IPS DF 19.7 (cell line): ENCODE results near the gene CCR5AS.
"Not testable (repeated sequence)": the region's sequence is repeated elsewhere in the genome, so short reads cannot be mapped to it uniquely, and the experiment has no call there.

Experiments used
- DNase-seq: peaks from one replicate; pipeline ENCODE4 v3.0.0-alpha.2; 2013; ENCODE audit warnings: low read depth, low spot score

The CCR5AS gene

GRCh38 chr3:46406788-46407611 is at the start of gene CCR5AS, which contains the start of gene CCRL2:
Gene CCR5AS, minus strand, starts transcription at chr3:46407066.
Gene CCRL2, plus strand, starts transcription at chr3:46407259. Its CDS starts 821 bp downstream, at chr3:46408080.
- no peak for DNase-seq

GRCh38 chr3:46456118-46456517 is 49.3 kb upstream of the CCR5AS start:
- no peak for DNase-seq

GRCh38 chr3:46455231-46456115 is 48.6 kb upstream of the CCR5AS start:
- no peak for DNase-seq

- no peak for DNase-seq
Observed at GRCh38 chr3:46454606-46455005, 47.7 kb upstream of the CCR5AS start.

- DNase-seq = no peak
Observed at GRCh38 chr3:46454209-46454595, 47.3 kb upstream of the CCR5AS start.

GRCh38 chr3:46453526-46454208 is 46.8 kb upstream of the CCR5AS start:
- no peak for DNase-seq

GRCh38 chr3:46449755-46450552 is 43.1 kb upstream of the CCR5AS start:
- DNase-seq = no peak

GRCh38 chr3:46448721-46449120 is 41.9 kb upstream of the CCR5AS start:
- no peak for DNase-seq

GRCh38 chr3:46447228-46447985 is 40.5 kb upstream of the CCR5AS start:
- no peak for DNase-seq

- no peak for DNase-seq
Observed at GRCh38 chr3:46442576-46443530, 36.0 kb upstream of the CCR5AS start.

GRCh38 chr3:46440531-46441294 is 33.8 kb upstream of the CCR5AS start:
- DNase-seq = no peak

GRCh38 chr3:46438831-46439230 is 32.0 kb upstream of the CCR5AS start:
- no peak for DNase-seq

GRCh38 chr3:46435081-46435726 is 28.3 kb upstream of the CCR5AS start:
- DNase-seq = no peak

- DNase-seq = no peak
Observed at GRCh38 chr3:46433841-46434240, 27.0 kb upstream of the CCR5AS start.

GRCh38 chr3:46433118-46433517 is 26.3 kb upstream of the CCR5AS start:
- not testable (repeated sequence) for DNase-seq

GRCh38 chr3:46431905-46432304 is 25.0 kb upstream of the CCR5AS start:
- not testable (repeated sequence) for DNase-seq

GRCh38 chr3:46430879-46431278 is 24.0 kb upstream of the CCR5AS start:
- DNase-seq = not testable (repeated sequence)

- no peak for DNase-seq
Observed at GRCh38 chr3:46429671-46430070, 22.8 kb upstream of the CCR5AS start.
